Liver (tissue), 9 donors: Measurements from ENCODE around the gene FKBP11. TPM values are rescaled to one million over a fixed set of nuclear protein-coding genes. Genes with fewer than 3 reads are reported as not detected.

Experiments
- DNase-seq: peaks from one replicate; pipeline ENCODE4 v3.0.0-alpha.2; 2017; ENCODE audit warnings: low spot score
- H3K27ac ChIP-seq, 2 donors: one replicate each; pipeline ENCODE4 v1.7.0; 2013; ENCODE audit warnings: inconsistent platforms in 2 of 2, low read length in 2 of 2, control low read depth in 1 of 2, low read depth in 1 of 2, mild to moderate bottlenecking in 1 of 2
- H3K27me3 ChIP-seq, 4 donors: one replicate each; pipeline versions ENCODE4 v1.6.1 to v1.7.0; 2013; ENCODE audit warnings: low read length in 3 of 4, inconsistent platforms in 1 of 4, mild to moderate bottlenecking in 1 of 4, moderate library complexity in 1 of 4; ENCODE audit not compliant: control insufficient read depth in 4 of 4, insufficient read depth in 4 of 4
- H3K36me3 ChIP-seq, 4 donors: one replicate each; pipeline versions ENCODE4 v1.6.1 to v1.7.0; 2013; ENCODE audit warnings: low read length in 3 of 4, mild to moderate bottlenecking in 3 of 4, low read depth in 1 of 4, moderate library complexity in 1 of 4; ENCODE audit not compliant: control insufficient read depth in 4 of 4, insufficient read depth in 3 of 4
- H3K4me1 ChIP-seq, 4 donors: one replicate each; pipeline versions ENCODE4 v1.6.1 to v1.7.0; 2013; ENCODE audit warnings: low read length in 3 of 4, mild to moderate bottlenecking in 3 of 4, moderate library complexity in 1 of 4; ENCODE audit not compliant: control insufficient read depth in 4 of 4, insufficient read depth in 4 of 4
- H3K4me3 ChIP-seq, 3 donors: one replicate each; pipeline versions ENCODE4 v1.6.1 to v1.7.0; 2013; ENCODE audit warnings: low read length in 3 of 3, control low read depth in 1 of 3, low read depth in 1 of 3, mild to moderate bottlenecking in 1 of 3
- H3K9ac ChIP-seq, 2 donors: one replicate each; pipeline ENCODE4 v1.7.0; 2013; ENCODE audit warnings: low read length in 2 of 2, mild to moderate bottlenecking in 2 of 2, moderate library complexity in 2 of 2, control low read depth in 1 of 2, low read depth in 1 of 2
- H3K9me3 ChIP-seq, 4 donors: one replicate each; pipeline versions ENCODE4 v1.6.1 to v1.7.0; 2013; ENCODE audit warnings: low read length in 3 of 4; ENCODE audit not compliant: control insufficient read depth in 4 of 4
- ATF3 ChIP-seq: IDR thresholded peaks from 2 replicates; pipeline ENCODE4 v1.6.1; 2016; ENCODE audit warnings: antibody characterized with exemption
- EGR1 ChIP-seq, 2 donors: IDR thresholded peaks; 2 replicates each; pipeline ENCODE4 v1.6.1; 2016 to 2018; ENCODE audit warnings: antibody characterized with exemption in 2 of 2, low read depth in 2 of 2
- FOXA1 ChIP-seq: IDR thresholded peaks from 2 replicates; pipeline ENCODE4 v1.6.1; 2016; ENCODE audit warnings: antibody characterized with exemption
- FOXA2 ChIP-seq: IDR thresholded peaks from 2 replicates; pipeline ENCODE4 v1.6.1; 2016; ENCODE audit warnings: antibody characterized with exemption
- GABPA ChIP-seq, 2 donors: IDR thresholded peaks in 1 of 2; conservative IDR thresholded peaks in 1 of 2; 2 replicates each; pipeline ENCODE4 v1.6.1; 2016; ENCODE audit warnings: antibody characterized with exemption in 2 of 2, mild to moderate bottlenecking in 1 of 2, moderate library complexity in 1 of 2
- HNF4A ChIP-seq, 2 donors: conservative IDR thresholded peaks; 2 replicates each; pipeline ENCODE4 v1.6.1; 2016; ENCODE audit warnings: antibody characterized with exemption in 2 of 2, mild to moderate bottlenecking in 2 of 2
- HNF4G ChIP-seq: IDR thresholded peaks from 2 replicates; pipeline ENCODE4 v1.6.1; 2016; ENCODE audit warnings: antibody characterized with exemption
- JUND ChIP-seq, 2 donors: IDR thresholded peaks; 2 replicates each; pipeline ENCODE4 v1.6.1; 2016; ENCODE audit warnings: antibody characterized with exemption in 2 of 2
- MAX ChIP-seq: IDR thresholded peaks from 2 replicates; pipeline ENCODE4 v1.6.1; 2016; ENCODE audit warnings: antibody characterized with exemption
- NR2F2 ChIP-seq: IDR thresholded peaks from 2 replicates; pipeline ENCODE4 v1.6.1; 2016; ENCODE audit warnings: antibody characterized with exemption
- RAD21 ChIP-seq, 2 donors: IDR thresholded peaks; 2 replicates each; pipeline ENCODE4 v1.6.1; 2016; ENCODE audit warnings: antibody characterized with exemption in 2 of 2, mild to moderate bottlenecking in 2 of 2
- REST ChIP-seq: IDR thresholded peaks from 2 replicates; pipeline ENCODE4 v1.6.1; 2016; ENCODE audit warnings: antibody characterized with exemption, mild to moderate bottlenecking
- SP1 ChIP-seq: IDR thresholded peaks from 2 replicates; pipeline ENCODE4 v1.6.1; 2018; ENCODE audit warnings: antibody characterized with exemption, mild to moderate bottlenecking
- TAF1 ChIP-seq: conservative IDR thresholded peaks from 2 replicates; pipeline ENCODE4 v1.6.1; 2016; ENCODE audit warnings: antibody characterized with exemption, mild to moderate bottlenecking
- YY1 ChIP-seq: IDR thresholded peaks from 2 replicates; pipeline ENCODE4 v1.6.1; 2016; ENCODE audit warnings: antibody characterized with exemption, mild to moderate bottlenecking
- ZBTB33 ChIP-seq: IDR thresholded peaks from 2 replicates; pipeline ENCODE4 v1.6.1; 2016; ENCODE audit warnings: antibody characterized with exemption
- WGBS: extraction: QIAGEN DNeasy Blood & Tissue Kit; methylation state at CpG from one replicate; pipeline ENCODE4 v1.1.7; 2013; 5-methylcytosine and 5-hydroxymethylcytosine counted together
- polyA plus RNA-seq, 2 donors: library from polyadenylated mRNA; stranded (reverse) in 1 of 2; unstranded in 1 of 2; fragments of 200-250 nt in 1 of 2; fragments of >200 nt in 1 of 2; fragmentation: Nextera tagmentation in 1 of 2; extraction: Ambion mirVana in 1 of 2; gene quantifications; one replicate each; pipeline versions ENCODE4 v1.2.1 to v1.2.3, GENCODE V29; 2013 to 2015
- total RNA-seq, 2 donors: library from RNA; depleted of rRNA; stranded (reverse); fragments of >200 nt; gene quantifications; one replicate each; pipeline ENCODE4 v1.2.3, GENCODE V29; 2014
- donor health status: healthy.
- donor health status: healthy.
- donor health status: healthy.
- donor health status: healthy.
- donor health status: healthy.

FKBP11 gene
- total and polyA plus RNA-seq, 4 donors = 28.6 to 162 (median 64.9) TPM

- Histone ChIP-seq H3K27me3 (peaks cover 0 to 6% (median 0%) of the 10 kb centered on the region in 4 donors), H3K9ac (no peak overlapping the region), H3K9me3 (no peaks in the 10 kb centered on the region), H3K4me1 (peaks cover 0 to 6% (median 3%) of the 10 kb centered on the region in 4 donors), H3K27ac (no peak overlapping the region), H3K36me3 (no peaks in the 10 kb centered on the region), H3K4me3 (no peak overlapping the region)
- TF ChIP-seq RAD21 (IDR thresholded peaks at IDR 0.05) = peak; percentile 18 to 34
- TF ChIP-seq ZBTB33 = no peak
- TF ChIP-seq NR2F2 = no peak
- TF ChIP-seq EGR1 (IDR thresholded peaks at IDR 0.05; ENCODE audit: low read depth in 2 of 2) = no peak
- no peak for TF ChIP-seq GABPA (IDR thresholded peaks at IDR 0.05 in 1 of 2, conservative IDR thresholded peaks at IDR 0.05 in 1 of 2)
- no peak for DNase-seq
Measured at GRCh38 chr12:48965298-48965838, 40.1 kb upstream of the FKBP11 start.

GRCh38 chr12:48961801-48962200, 36.5 kb upstream of the FKBP11 start:
- Histone ChIP-seq H3K4me1 (peaks cover 0 to 8% (median 3%) of the 10 kb centered on the region in 4 donors), H3K27ac (no peak overlapping the region), H3K9me3 (no peaks in the 10 kb centered on the region), H3K9ac (no peak overlapping the region), H3K4me3 (no peak overlapping the region), H3K27me3 (no peaks in the 10 kb centered on the region), H3K36me3 (no peaks in the 10 kb centered on the region)
- TF ChIP-seq HNF4G (no peak), ZBTB33 (no peak), FOXA1 (no peak), MAX (no peak), SP1 (no peak)
- DNase-seq = no peak

- Histone ChIP-seq H3K4me3 (no peak overlapping the region), H3K36me3 (no peaks in the 10 kb centered on the region), H3K27ac (no peak overlapping the region), H3K27me3 (no peaks in the 10 kb centered on the region), H3K9ac (no peak overlapping the region), H3K4me1 (peaks cover 0 to 12% (median 5%) of the 10 kb centered on the region in 4 donors), H3K9me3 (no peaks in the 10 kb centered on the region)
- 51% methylated on average over 4 of the region's 4 CpGs for WGBS
- DNase-seq = no peak
- no peak for TF ChIP-seq HNF4A (conservative IDR thresholded peaks at IDR 0.05)
- no peak for TF ChIP-seq GABPA (IDR thresholded peaks at IDR 0.05 in 1 of 2, conservative IDR thresholded peaks at IDR 0.05 in 1 of 2)
- no peak for TF ChIP-seq NR2F2
- no peak for TF ChIP-seq YY1
- no peak for TF ChIP-seq FOXA2
- TF ChIP-seq HNF4G = no peak
- TF ChIP-seq TAF1 = no peak
- TF ChIP-seq EGR1 (IDR thresholded peaks at IDR 0.05; ENCODE audit: low read depth in 2 of 2) = no peak
- TF ChIP-seq ATF3 = no peak
- TF ChIP-seq MAX = no peak
- no peak for TF ChIP-seq JUND (IDR thresholded peaks at IDR 0.05)
- TF ChIP-seq SP1 = no peak
- no peak for TF ChIP-seq ZBTB33
- no peak for TF ChIP-seq RAD21 (IDR thresholded peaks at IDR 0.05)
- no peak for TF ChIP-seq REST
Measured at GRCh38 chr12:48961331-48961730, 36.0 kb upstream of the FKBP11 start.
